ENCODE results near the gene SCO1.
"Not testable (repeated sequence)": the region's sequence is repeated elsewhere in the genome, so short reads cannot be mapped to it uniquely, and the experiment has no call there.

SCO1 gene

DNA sequence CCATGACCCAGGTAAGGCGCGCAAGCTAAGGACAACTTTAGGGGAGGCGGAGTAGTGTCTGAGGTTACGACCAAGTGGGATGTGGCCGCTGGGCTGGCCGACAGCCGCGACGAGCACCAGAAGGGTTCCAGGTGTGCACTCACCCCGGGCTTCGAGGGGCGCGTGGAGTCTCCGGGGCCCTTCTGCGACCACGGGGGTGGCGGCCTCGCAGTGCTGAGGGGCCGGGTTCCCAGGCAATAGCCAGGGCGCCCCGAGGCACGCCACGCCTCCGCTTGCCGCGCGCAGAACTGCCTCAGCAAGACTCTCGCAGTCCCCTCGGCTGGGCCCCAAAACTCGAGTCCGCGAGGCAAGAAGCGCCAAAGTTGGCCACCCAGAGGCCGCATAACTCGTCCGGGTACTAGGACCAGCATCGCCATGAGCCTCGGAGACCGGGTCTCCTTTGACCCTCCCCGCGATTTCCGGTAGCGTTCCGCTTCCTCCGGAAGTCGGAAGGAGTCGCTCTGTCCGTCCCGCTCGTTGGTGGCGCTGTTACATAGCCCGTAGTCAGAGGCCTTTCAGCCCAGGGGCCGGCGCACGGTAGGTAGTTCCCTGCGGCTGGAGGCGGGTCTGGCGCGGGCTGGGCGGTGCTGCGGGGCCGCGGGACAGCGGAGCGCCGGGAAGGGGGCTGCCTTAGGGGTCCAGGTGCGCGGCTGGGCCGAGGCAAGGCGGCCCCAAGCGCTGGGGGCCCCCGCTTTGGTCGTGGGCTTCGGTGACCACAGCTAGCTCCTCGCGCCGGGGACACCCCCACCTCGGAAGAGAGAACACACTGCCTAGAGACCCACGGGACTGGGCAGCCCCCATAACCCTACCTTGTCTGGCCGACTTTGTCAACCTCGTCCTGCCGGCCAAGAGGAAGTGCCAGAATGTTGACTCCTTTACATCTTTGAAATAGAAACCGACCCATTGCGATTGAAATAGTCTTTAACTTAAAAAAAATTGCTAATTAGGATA lies at the start of gene SCO1, which contains the start of gene ADPRM:
Gene SCO1, minus strand, starts transcription at position 442 of the 990 bp plus-strand sequence. Its CDS starts 26 bp downstream, at position 416.
Gene ADPRM, plus strand, starts transcription at position 503 of the 990 bp plus-strand sequence. CDS start 7,333 bp downstream, outside the sequence.
- peak; percentile 93 for DNase-seq

DNA sequence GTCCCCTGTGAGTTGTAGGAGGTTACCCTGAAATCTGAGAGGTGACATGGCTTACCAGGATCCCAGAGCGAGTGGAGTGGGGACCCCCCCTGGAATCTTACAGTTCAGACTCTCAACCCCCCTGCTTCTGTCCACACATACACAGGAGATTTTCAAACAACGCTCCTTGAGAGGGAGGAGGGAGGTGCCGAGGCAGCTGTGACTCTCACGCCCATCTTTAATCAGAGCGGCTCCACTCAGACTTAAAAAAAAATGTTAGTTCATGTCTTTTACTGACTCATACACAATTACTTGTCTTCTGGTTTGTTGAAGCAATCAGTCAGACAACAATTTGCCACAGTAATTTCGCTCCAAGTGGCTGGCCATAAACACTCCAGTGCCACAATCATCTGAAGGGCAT lies 47.9 kb upstream of the SCO1 start:
- no peak for DNase-seq

DNA sequence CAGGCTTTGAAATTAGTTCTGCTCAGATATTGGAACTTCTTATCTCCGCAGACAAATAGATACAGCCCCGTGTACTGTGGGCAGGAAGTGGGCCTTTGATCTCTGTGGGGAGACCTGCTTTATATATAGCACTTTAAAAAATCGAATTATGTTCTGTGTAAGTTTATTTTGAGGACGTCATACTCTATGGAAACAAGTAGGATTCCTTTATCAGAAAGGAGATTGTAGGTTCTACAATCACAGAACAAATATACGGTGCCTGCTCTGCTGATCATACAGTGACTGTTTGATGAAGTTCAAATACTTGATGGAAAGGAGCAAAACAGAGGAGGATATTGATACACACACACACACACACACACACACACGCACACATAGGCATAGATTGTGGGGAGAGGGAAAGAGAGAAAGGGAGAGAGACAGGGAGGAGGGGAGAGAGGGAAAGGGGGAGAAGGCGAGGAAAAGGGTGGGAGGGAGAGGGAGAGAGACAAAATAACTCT lies 47.2 kb upstream of the SCO1 start:
- no peak for DNase-seq

DNA sequence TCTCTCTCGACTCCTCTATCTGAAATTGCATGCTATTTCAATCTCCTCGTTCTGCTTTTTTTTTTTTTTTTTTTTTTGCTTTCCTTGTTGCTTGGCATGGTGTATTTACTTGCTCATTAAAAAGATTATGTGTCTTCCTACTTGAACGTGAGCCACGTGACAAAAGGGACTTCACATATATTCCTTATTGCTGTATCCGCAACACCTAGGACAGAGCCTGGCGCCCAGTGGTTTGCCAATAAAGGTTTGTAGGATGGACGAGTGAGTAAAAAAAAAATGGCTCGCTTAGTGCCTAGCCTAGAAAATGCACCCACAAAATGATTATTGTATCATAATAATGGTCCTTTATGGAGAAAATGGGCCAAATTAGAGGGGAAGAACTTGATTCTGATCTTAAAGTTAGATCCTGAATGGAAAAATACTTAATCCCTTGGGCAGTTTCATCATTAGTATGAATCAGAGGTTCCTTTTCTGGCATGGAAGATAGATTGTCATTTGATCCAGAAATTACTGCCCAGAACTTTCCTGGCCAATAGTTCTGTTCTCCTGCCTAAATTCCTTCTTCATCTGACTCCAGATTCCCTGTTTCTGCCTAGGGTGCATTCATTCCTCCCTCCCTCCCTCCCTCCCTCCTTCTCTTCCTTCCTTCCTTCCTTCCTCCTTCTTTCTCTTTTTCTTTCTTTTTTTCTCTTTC lies 46.1 kb upstream of the SCO1 start:
- DNase-seq, result no peak

DNA sequence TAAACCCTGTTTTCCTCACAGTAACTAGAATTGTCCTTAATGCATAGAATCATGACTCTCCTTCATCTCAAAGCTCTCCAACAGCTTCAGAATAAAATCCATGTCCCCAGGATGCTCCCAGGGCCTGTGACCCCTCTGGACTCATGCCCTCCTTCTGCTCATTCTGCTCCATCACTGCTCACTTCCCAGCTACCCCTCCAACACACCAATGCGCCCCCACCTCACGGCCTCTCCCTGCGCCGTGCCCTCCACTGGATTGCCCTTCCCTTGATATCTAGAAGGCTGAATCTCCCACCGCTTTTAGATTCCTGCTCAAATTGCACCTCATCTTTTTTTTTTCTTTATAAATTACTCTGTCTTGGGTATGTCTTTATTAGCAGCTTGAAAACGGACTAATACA lies 45.1 kb upstream of the SCO1 start:
- DNase-seq, result no peak

DNA sequence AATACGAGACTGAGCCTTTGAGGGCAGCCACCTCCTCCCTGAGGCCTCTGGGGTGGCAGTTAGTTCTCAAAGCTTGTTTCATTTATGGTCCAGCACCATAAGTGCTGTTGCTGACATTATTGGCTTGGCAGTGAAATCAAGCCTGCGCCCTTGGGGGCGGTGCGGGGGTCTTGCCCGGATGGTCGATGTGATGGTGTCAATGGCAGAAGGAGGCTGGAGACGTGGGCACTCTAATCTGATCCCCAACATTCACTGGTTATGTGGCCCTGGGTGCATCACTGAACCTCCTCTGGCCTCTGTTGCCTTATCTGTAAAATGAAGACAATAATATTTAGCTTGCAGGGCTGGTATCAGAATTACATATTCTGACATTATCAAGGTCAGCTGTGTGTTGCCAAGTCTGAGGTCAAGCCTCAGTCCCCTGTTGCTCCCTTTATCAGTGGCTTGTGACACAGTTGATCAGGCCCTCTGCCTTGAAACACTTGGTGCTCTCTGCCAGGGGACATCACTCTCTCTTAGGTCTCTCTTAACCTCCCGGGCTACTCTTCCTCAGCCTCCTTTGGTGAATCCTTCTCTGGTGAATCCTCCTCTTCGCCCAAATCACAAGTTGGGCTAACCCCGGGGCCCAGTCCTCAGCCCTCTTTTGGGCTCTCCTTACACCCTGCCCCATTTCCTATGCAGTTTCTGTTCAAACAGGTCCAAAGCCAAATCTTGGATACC lies 44.2 kb upstream of the SCO1 start:
- no peak for DNase-seq

DNA sequence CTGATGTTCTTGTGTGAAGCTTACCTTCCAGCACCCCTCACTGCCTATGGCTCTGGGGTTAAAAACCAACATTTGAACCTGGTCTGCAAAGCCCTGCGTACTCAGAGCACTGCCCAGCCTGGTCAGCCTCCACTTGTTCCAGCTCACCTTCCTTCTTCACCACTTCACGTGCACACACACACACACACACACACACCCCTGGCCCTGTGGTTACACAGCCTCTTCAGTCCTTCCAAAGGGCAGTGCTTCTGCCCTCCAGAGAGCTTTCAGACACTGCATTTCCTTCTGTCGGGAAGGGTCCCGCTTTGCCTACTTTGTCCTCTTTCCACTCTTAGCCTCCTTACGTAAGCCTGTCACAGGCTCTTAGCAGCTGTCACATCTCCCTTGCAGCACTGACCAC lies 42.1 kb upstream of the SCO1 start:
- DNase-seq, result no peak

DNA sequence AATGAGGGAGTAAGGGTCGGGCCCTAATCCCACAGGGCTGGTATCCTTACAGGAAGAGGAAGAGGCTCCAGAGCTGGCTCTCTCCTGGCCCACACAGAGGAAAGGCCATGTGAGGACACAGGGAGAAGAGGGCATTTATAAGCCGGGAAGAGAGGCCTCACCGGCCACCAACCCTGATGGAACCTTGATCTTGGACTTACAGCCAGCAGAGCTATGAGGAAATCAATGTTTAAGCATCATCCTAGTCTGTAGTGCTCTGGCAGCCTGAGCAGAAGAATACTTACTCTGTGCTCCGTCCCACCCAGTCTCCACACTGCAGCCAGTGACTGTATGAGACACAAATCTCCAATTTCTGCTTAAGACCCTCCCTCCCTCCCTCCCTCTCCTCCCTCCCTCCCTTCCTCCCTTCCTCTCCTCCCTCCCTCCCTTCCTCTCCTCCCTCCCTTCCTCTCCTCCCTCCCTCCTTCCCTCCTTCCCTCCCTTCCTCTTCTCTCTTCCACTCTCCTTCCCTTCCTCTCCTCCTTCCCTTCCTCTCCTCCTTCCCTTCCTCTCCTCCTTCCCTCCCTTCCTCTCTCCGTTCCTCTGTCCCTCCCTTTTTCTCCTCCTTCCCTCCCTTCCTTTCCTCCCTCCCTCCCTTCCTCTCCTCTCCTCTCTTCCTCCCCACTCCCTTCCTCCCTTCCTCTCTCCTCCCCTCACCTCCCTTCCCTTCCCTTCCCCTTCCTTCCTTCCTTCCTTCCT lies 41.4 kb upstream of the SCO1 start:
- DNase-seq, result no peak

DNA sequence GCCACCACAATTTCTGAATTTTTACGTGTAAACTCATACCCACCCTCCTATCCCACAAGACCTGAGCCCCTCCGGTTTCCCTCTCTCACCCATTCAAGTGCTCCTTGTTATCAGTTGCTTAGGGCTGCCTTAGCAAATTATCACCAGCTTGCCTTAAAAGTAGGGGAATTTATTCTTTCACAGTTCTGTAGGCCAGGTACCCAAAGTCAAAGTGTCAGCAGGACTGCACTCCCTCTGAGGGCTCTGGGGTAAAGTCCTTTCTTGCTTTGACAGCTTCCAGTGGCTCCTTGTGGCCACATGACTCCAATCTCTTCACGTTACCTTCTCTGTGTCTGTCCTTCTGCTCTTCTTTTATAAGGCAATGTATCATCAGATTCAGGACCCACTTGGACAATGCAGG lies 40.4 kb upstream of the SCO1 start:
- no peak for DNase-seq

DNA sequence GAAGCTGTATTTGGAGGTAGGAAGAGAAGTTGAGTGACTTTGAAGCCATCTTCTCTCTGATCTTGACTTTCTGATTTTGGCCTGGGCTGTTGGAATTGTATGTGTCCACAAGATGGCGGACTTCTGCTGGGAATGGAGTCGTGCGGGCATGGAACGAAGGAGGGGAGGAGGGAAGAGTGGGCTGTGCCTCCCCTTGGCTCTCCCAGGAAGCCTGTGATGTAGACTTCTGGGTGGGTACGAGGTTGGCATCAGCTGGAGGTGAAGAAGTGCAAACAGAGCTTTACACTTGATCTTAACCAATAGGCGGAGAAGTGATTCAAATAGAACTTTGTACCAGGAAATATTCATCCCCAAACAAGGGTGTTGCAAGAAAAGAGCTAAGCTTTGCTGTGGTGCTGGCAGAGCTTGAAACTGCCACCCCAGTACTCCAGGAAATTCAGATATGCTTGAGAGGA lies 39.9 kb upstream of the SCO1 start:
- DNase-seq, result peak; percentile 7

DNA sequence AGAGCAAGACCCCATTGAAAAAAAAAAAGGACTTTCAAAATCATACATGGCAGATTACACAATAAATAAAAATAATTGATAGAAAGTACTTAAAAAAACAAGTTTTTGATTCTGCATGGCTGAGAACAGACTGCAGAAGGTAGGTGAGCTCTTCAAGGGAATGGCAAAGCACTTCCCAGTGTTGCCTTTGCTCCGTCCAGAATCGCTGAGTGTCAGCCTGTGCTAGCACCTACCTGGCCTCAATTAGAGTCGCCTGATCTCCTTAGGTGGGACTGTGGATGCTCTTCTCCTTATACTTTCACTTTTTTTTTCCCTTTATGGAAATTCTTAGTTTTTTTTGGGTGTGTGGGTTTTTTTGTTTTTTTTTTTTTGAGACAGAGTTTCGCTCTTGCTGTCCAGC lies 38.5 kb upstream of the SCO1 start:
- no peak for DNase-seq

DNA sequence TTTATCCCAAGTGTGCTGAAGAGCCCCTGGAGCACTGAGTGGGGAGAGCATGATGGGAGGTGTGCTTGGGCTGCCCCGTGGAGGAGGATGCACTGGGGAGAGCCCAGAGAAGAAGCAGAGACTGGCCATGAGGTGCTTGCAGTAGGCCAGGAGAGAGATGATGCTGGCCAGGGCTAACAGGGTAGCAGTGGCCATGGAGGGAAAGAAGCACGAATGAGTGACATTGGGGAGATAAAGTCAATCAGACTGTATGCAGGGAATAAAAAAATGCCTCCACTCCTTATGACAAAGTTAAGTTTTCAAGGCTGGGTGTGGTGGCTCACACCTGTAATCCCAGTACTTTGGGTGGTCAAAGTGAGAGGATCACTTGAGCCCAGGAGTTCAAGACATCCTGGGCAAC lies 37.9 kb upstream of the SCO1 start:
- no peak for DNase-seq

DNA sequence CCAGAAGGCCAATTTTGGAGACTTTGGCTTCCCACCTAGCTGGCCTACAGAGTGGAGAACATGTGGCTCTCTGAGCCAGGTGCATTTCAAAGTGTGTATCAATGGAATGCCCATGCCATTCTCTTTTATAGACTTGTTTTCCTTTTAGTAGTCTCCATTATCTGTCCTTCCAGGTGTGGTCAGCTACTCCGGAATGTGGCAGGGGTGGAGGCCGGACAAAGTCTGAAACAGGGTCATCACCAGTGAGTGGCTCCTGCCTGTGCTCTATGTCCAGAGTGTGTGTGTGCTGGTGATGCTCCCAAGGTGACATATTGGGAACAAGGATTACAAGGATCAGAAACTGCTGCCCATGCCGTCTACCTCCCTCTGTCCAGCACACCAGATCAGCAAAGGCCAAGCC lies 36.3 kb upstream of the SCO1 start:
- DNase-seq, result no peak

DNA sequence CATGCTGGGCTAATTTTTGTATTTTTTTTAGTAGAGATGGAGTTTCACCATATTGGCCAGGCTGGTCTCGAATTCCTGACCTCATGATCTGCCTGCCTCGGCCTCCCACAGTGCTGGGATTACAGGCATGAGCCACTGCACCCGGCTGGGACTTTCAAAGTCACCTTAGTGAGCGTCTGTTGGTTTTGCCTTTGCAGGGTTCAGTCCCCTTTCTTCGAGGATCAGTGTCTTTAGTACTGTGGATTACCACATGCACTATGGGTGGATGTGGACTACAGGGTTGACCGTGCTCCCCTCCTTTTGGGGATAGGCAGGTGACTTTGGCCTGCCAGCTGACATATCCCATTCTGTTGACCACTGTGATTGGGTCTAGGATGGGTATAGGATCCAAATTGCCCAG lies 34.8 kb upstream of the SCO1 start:
- not testable (repeated sequence) for DNase-seq

DNA sequence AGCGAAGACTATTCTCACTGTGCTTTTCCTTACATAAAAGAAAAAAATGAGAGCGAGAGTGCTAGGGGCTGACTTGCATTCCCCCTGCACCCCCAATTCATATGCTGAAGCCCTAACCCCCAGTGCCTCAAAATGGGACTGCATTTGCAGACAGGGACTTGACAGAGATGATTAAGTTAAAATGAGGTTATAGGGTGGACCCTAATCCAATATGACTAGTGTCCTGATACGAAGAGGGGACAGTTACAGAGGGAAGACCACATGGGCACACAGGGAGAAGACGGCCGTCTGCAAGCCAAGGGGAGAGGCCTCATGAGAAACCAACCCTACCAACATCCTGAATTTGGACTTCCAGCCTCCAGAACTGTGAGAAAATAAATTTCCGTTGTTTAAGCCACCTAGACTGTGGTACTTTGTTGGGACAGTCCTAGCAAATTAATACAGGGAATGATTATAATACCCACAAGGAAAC lies 34.1 kb upstream of the SCO1 start:
- DNase-seq, result no peak

DNA sequence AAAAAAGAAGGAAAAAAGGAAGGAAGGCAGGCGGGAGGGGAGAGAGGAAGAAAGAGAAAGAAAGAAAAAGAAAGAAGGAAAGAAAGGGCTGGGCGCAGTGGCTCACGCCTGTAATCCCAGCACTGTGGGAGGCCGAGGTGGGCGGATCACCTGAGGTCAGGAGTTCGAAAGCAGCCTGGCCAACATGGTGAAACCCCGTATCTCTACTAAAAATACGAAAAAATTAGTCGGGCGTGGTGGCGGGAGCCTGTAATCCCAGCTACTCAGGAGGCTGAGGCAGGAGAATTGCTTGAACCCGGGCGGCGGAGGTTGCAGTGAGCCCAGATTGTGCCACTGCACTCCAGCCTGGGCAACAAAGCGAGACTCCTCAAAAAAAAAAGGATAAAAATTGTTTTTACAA lies 32.9 kb upstream of the SCO1 start:
- DNase-seq, result peak; percentile 56

DNA sequence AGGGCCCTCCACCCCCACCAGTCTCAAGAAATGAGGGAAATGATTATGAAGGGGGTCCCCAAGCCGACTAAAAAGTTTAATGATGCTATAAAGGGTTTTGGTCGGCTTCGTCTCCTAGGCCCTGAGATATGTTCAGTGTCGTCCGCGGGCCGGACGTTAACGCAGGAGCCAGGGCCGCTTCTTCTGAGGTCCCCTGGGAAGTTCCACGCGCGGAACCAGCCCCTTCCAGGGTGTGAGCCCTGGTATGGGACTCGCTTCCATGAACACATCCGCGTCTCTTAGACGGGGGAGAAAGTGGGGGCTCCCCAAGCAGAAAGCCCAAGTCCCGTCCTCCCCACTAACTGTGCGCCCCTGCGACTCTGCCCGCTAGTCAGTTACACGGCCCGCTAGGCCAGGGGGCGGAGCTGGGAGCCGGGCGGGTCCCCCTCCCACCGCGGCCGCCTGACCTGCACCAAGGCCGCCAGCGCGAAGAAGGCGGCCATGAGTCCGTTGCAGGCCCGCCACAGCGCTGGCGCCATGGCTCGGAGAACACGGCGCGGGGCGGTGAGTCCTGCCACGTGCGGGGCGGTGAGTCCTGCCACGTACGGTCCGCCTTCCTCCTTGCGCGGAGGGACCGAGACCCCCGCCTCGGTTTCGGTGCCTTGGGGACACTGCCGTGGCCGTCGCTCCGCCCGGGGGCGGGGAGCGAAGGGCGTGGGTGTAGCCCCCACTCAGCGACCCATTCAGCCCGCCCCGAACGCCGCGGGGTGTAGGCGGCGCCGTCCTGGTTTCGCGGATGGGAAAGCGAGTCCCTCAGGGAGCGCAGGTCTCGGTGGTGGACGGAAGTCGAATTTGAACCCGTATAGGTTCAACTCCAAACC lies 32.2 kb upstream of the SCO1 start, which contains the start of gene TMEM220:
Gene TMEM220, minus strand, starts transcription at position 690 of the 860 bp plus-strand sequence. Its CDS starts 172 bp downstream, at position 518.
- peak; percentile 41 for DNase-seq

DNA sequence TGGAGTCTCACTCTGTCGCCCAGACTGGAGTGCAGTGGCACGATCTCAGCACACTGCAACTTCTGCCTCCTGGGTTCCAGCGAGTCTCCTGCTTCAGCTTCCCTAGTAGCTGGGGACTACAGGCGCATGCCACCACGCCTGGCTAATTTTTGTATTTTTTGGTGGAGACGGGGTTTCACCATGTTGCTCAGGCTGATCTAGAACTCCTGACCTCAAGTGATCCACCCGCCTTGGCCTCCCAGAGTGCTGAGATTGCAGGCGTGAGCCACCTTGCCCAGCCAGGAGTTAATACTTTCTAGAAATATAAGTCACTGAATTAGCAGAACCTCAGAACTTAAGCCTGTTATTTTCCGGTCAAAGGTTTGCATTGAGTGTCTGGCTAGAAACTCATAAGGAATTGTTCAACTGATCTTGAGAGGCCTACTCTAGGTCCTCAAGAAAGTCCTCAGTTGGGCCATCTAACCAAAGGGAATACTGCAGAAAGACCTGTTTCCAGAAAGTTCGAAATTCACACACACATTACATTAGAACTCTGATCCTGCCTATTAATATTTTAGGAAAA lies 31.1 kb upstream of the SCO1 start:
- DNase-seq, result no peak

DNA sequence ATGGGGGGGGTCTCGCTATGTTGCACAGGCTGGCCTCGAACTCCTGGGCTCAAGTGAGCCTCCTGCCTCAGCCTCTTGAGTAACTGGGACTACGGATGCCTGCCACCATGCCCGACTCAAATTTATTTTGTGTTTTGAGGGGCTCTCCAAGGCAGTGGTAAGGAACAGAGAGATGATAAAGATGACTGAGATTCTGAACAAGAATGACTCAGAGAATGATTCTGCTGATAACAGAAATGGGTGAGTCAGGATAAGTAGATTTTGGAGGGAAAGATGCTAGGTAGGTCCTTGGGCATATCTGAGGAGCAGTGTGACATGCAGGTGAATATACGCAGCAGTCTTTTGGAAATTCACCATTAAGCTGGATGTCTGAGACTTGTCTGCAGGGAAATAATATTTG lies 29.9 kb upstream of the SCO1 start:
- no peak for DNase-seq

DNA sequence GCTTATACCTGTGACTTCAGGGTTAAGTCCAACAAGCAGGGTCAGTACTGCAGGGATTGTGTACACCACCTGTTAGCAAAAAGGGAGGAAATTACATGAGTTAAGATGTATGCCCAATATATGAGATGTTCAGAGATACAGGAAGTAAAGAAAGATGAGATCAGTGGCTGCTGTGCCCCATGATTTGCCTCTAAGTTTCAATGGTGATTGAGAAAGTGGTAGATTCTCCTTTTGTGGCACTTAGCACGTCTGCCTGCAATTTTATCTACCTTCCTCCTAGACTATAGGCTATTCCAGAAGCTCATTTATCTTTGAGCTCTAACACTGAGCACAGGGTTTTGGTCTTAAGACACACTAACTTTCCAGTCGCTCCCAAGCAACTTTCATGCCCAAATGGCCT lies 28.9 kb upstream of the SCO1 start:
- DNase-seq, result no peak

DNA sequence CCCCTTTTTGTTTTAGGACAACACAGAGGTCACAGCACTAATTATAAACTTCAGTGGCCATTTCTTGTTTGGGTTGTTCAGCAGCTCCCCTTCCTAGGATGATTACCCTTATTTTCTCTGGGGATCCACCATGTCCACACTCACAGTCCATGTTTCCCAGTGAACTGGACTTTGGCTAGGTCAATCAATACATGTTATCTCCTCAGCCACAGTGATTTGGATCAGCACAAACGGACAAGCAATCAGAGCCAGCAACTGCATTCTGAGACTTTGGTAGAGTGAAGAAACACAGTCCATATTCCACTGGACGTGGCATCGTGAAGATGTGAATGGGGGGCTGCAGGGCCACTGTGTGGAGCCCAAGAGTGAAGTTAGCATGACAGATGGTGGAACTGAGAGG lies 27.9 kb upstream of the SCO1 start:
- no peak for DNase-seq

Measured in activated naive CD4-positive, alpha-beta T cell treated with Interleukin-2 at 50 U/mL for 16 hours (primary cell).